Small intestine (tissue), 7 donors: ENCODE measurements around the gene CTRL. TPM values are rescaled to one million over a fixed set of nuclear protein-coding genes. Genes with fewer than 3 reads are reported as not detected.

Experiments
- DNase-seq, 2 donors: peaks; one replicate each; pipeline versions ENCODE4 v3.0.0 to v3.0.0-alpha.2; 2013
- FAIRE-seq: peaks from 2 replicates; lab custom pipeline; 2012; peaks lifted over from hg19 to GRCh38; lab: Jason Lieb, UNC
- H3K27ac ChIP-seq, 3 donors: one replicate each; pipeline ENCODE4 v1.5.1; 2013; ENCODE audit warnings: low read length in 2 of 3, mild to moderate bottlenecking in 2 of 3, control low read depth in 1 of 3, inconsistent platforms in 1 of 3, low read depth in 1 of 3, moderate library complexity in 1 of 3
- H3K27me3 ChIP-seq, 3 donors: one replicate each; pipeline ENCODE4 v1.6.1; 2013; ENCODE audit warnings: low read length in 3 of 3, inconsistent platforms in 1 of 3; ENCODE audit not compliant: control insufficient read depth in 3 of 3, insufficient read depth in 3 of 3
- H3K36me3 ChIP-seq, 3 donors: one replicate each; pipeline ENCODE4 v1.6.1; 2013; ENCODE audit warnings: low read length in 3 of 3, inconsistent platforms in 1 of 3, low read depth in 1 of 3, mild to moderate bottlenecking in 1 of 3, moderate library complexity in 1 of 3; ENCODE audit not compliant: control insufficient read depth in 3 of 3, insufficient read depth in 2 of 3
- H3K4me1 ChIP-seq, 3 donors: one replicate each; pipeline ENCODE4 v1.6.1; 2013; ENCODE audit warnings: low read length in 2 of 3, inconsistent platforms in 1 of 3, low read depth in 1 of 3, mild to moderate bottlenecking in 1 of 3, moderate library complexity in 1 of 3; ENCODE audit not compliant: control insufficient read depth in 3 of 3, insufficient read depth in 2 of 3
- H3K4me3 ChIP-seq, 3 donors: one replicate each; pipeline ENCODE4 v1.5.1; 2013; ENCODE audit warnings: low read length in 3 of 3, control low read depth in 1 of 3, inconsistent platforms in 1 of 3, low read depth in 1 of 3, mild to moderate bottlenecking in 1 of 3, moderate library complexity in 1 of 3
- H3K9me3 ChIP-seq, 2 donors: one replicate each; pipeline ENCODE4 v1.6.1; 2013; ENCODE audit warnings: low read depth in 1 of 2, low read length in 1 of 2; ENCODE audit not compliant: control insufficient read depth in 2 of 2, insufficient read depth in 1 of 2
- WGBS, 3 donors: extraction: QIAGEN DNeasy Blood & Tissue Kit; methylation state at CpG; one replicate each; pipeline ENCODE4 v1.1.7; 2013; 5-methylcytosine and 5-hydroxymethylcytosine counted together
- polyA plus RNA-seq, 4 donors: library from polyadenylated mRNA; stranded (reverse) in 3 of 4; unstranded in 1 of 4; fragments of 200-250 nt in 3 of 4; fragments of 120-200 nt in 1 of 4; gene quantifications; one replicate each; pipeline versions ENCODE4 v1.2.1 to v1.2.3, GENCODE V29; 2013
- donor health status: healthy with polysubstance abuse.
- donor health status: control.
- donor health status: control.
- donor health status: Bipolar disorder and iron deficiency.
- donor health status: healthy.

CTRL gene
- polyA plus RNA-seq, 4 donors = 0.81 to 6.7 (median 3.4) TPM

DNA sequence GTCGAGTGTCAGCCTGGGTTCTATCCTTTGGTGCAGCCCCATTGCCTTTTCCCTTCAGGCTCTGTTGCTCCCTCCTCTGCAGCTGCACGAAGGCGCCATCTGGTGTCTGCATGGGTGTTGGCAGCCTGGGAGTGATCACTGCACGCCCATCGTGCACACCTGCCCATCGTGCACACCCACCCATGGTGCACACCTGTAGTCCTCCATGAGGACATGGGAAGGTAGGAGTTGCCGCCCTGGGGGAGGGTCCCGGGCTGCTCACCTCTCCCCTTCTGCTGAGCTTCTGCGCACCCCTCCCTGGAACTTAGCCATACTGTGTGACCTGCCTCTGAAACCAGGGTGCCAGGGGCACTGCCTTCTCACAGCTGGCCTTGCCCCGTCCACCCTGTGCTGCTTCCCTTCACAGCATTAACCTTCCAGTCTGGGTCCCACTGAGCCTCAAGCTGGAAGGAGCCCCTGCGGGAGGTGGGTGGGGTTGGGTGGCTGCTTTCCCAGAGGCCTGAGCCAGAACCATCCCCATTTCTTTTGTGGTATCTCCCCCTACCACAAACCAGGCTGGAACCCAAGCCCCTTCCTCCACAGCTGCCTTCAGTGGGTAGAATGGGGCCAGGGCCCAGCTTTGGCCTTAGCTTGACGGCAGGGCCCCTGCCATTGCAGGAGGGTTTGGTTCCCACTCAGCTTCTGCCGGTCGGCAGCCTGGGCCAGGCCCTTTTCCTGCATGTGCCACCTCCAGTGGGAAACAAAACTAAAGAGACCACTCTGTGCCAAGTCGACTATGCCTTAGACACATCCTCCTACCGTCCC, 2.9 kb downstream of the CTRL start:
- 44 to 48% (median 47%) methylated on average over 16 of the region's 16 CpGs for WGBS, 3 donors
- H3K27ac ChIP-seq = no peak overlapping the region
- FAIRE-seq (no peak), DNase-seq (peak; percentile 71 to 78)
- no peaks in the 10 kb centered on the region for H3K9me3 ChIP-seq
- H3K4me3 ChIP-seq = no peak overlapping the region
- H3K36me3 ChIP-seq = peaks cover 0 to 89% (median 0%) of the 10 kb centered on the region in 3 donors
- no peaks in the 10 kb centered on the region for H3K27me3 ChIP-seq
- no peaks in the 10 kb centered on the region for H3K4me1 ChIP-seq

GRCh38 chr16:67928147-67928546, 3.5 kb downstream of the CTRL start:
- 61 to 85% (median 66%) methylated on average over 7 of the region's 7 CpGs for WGBS, 3 donors
- FAIRE-seq (no peak), DNase-seq (no peak)
- Histone ChIP-seq H3K4me3 (no peak overlapping the region), H3K27ac (no peak overlapping the region), H3K9me3 (no peaks in the 10 kb centered on the region), H3K36me3 (peaks cover 0 to 92% (median 0%) of the 10 kb centered on the region in 3 donors), H3K27me3 (no peaks in the 10 kb centered on the region), H3K4me1 (no peaks in the 10 kb centered on the region)

DNA sequence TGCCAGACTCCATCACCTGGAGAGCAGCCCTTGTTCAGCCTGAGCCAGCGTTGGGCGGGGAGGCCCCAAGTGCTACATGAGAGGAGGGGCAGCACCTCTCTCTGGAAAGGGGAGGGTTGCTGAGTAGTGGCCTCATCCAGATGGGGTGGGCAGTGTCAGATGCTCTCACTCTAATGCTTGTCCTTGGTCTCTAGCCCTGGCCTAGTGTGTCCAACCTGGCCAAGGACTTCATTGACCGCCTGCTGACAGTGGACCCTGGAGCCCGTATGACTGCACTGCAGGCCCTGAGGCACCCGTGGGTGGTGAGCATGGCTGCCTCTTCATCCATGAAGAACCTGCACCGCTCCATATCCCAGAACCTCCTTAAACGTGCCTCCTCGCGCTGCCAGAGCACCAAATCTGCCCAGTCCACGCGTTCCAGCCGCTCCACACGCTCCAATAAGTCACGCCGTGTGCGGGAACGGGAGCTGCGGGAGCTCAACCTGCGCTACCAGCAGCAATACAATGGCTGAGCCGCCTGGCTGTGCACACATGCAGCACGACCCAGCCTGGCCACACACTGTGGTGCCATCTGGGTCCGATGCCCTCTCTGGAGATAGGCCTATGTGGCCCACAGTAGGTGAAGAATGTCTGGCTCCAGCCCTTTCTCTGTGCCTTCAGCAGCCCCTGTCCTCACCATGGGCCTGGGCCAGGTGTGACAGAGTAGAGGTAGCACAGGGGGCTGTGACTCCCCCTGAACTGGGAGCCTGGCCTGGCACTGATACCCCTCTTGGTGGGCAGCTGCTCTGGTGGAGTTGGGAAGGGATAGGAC, 4.3 kb downstream of the CTRL start:
- FAIRE-seq (no peak), DNase-seq (no peak)
- H3K27me3 ChIP-seq = no peaks in the 10 kb centered on the region
- H3K9me3 ChIP-seq = no peaks in the 10 kb centered on the region
- WGBS, 3 donors = 85 to 90% (median 88%) methylated on average over 22 of the region's 22 CpGs
- H3K4me3 ChIP-seq = no peak overlapping the region
- H3K36me3 ChIP-seq = peaks cover 0 to 93% (median 0%) of the 10 kb centered on the region in 3 donors
- no peak overlapping the region for H3K27ac ChIP-seq
- no peaks in the 10 kb centered on the region for H3K4me1 ChIP-seq

DNA sequence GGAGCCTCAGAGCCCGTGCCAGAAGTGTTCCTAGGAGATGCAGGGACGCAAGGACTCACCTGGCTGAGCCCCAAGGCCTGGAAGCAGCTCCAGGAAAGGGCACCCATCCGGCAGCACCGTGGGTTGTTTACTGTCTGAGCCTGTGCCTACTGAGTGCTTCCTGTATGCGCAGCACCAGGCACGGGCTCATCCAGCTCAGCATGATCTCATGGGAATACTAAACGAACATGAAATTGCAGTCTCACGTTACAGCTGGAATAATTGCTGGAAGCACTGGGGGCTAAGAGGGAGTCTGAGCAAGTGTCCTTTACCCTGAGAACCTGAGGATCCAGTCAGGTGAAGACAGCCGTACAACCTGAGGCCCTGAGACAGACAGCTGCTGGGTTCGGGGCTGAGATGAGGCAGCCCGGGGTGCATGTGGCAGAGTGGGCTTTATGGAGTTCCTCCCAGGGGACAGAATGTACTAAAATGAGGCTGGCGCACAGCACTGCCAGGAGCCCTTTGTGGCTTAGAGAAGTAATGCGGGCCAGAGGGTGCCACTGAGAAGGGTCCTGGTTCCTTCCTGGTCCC, 5.4 kb downstream of the CTRL start:
- Histone ChIP-seq H3K27me3 (no peaks in the 10 kb centered on the region), H3K4me1 (no peaks in the 10 kb centered on the region), H3K36me3 (peaks cover 0 to 93% (median 0%) of the 10 kb centered on the region in 3 donors), H3K9me3 (no peaks in the 10 kb centered on the region), H3K4me3 (no peak overlapping the region), H3K27ac (no peak overlapping the region)
- WGBS, 3 donors = 62 to 76% (median 71%) methylated on average over 13 of the region's 13 CpGs
- DNase-seq (no peak), FAIRE-seq (no peak)

- WGBS, 3 donors = 88 to 94% (median 93%) methylated on average over 10 of the region's 10 CpGs
These were observed 7.3 kb downstream of the CTRL start for GRCh38 chr16:67924140-67924906.

GRCh38 chr16:67923414-67924116, 8.1 kb downstream of the CTRL start:
- no peak for DNase-seq
- H3K4me3 ChIP-seq = no peak overlapping the region
- FAIRE-seq = no peak
- no peaks in the 10 kb centered on the region for H3K4me1 ChIP-seq
- peaks cover 0 to 90% (median 0%) of the 10 kb centered on the region in 3 donors for H3K36me3 ChIP-seq
- 56 to 78% (median 67%) methylated on average over 10 of the region's 10 CpGs for WGBS, 3 donors
- H3K27ac ChIP-seq = no peak overlapping the region
- no peaks in the 10 kb centered on the region for H3K9me3 ChIP-seq
- no peaks in the 10 kb centered on the region for H3K27me3 ChIP-seq

More at GRCh38 chr16:67924140-67924906, 7.3 kb downstream of the CTRL start:
- FAIRE-seq = no peak
- peaks cover 0 to 90% (median 0%) of the 10 kb centered on the region in 3 donors for H3K36me3 ChIP-seq
- no peak overlapping the region for H3K4me3 ChIP-seq
- H3K9me3 ChIP-seq = no peaks in the 10 kb centered on the region
- H3K27ac ChIP-seq = no peak overlapping the region
- H3K4me1 ChIP-seq = no peaks in the 10 kb centered on the region
- DNase-seq = no peak
- no peaks in the 10 kb centered on the region for H3K27me3 ChIP-seq

- Histone ChIP-seq H3K36me3 (peaks cover 0 to 87% (median 2%) of the 10 kb centered on the region in 3 donors), H3K4me3 (no peak overlapping the region), H3K27ac (no peak overlapping the region), H3K9me3 (no peaks in the 10 kb centered on the region), H3K27me3 (no peaks in the 10 kb centered on the region), H3K4me1 (no peaks in the 10 kb centered on the region)
- WGBS, 3 donors = 82 to 86% (median 86%) methylated on average over 8 of the region's 8 CpGs
- DNase-seq (no peak), FAIRE-seq (no peak)
These were observed 8.9 kb downstream of the CTRL start for GRCh38 chr16:67922740-67923139.
